ENCODE measurements around the gene NOTUM. TPM values are rescaled to one million over a fixed set of nuclear protein-coding genes. Genes with fewer than 3 reads are reported as not detected.

NOTUM gene
- total RNA-seq, 1 experiment from 2014 or later: not detected

GRCh38 chr17:81987161-81987770 is 26.3 kb upstream of the NOTUM start:
- Histone ChIP-seq H3K27me3 (replicated peaks; ENCODE audit: insufficient read depth, low read depth, low read length, poor library complexity) (no peaks in the 10 kb centered on the region), H3K9me3 (ENCODE audit: low read depth, low read length, poor library complexity, severe bottlenecking) (no peaks in the 10 kb centered on the region), H3K4me1 (ENCODE audit: insufficient read depth, low read length, poor library complexity, severe bottlenecking) (no peaks in the 10 kb centered on the region), H3K36me3 (ENCODE audit: insufficient read depth, low read length, poor library complexity, severe bottlenecking) (no peaks in the 10 kb centered on the region), H3K4me3 (ENCODE audit: low read depth, low read length, poor library complexity, severe bottlenecking) (no peak overlapping the region), H3K27ac (ENCODE audit: low read depth, low read length, poor library complexity, severe bottlenecking) (no peak overlapping the region)
- ChIA-PET CTCF (no interaction called here), POLR2A (ENCODE audit: low non-redundant PET) (no interaction called here)
- intact Hi-C loops (cut with micrococcal nuclease; ENCODE audit: unreplicated experiment): no loop called here
- TF ChIP-seq EZH2 (IDR thresholded peaks at IDR 0.05; ENCODE audit: borderline replicate concordance, low read depth, low read length, poor library complexity, severe bottlenecking): no peak
- no peak for TF ChIP-seq CTCF (conservative IDR thresholded peaks at IDR 0.05; ENCODE audit: low read depth, low read length)
- no TSS peak for BruUV-seq (replicated peaks)
- DNase-seq (ENCODE audit: low spot score): no peak

GRCh38 chr17:81986606-81987005 is 25.6 kb upstream of the NOTUM start:
- ChIA-PET CTCF (no interaction called here), POLR2A (ENCODE audit: low non-redundant PET) (no interaction called here)
- Histone ChIP-seq H3K27ac (ENCODE audit: low read depth, low read length, poor library complexity, severe bottlenecking) (no peak overlapping the region), H3K27me3 (replicated peaks; ENCODE audit: insufficient read depth, low read depth, low read length, poor library complexity) (no peaks in the 10 kb centered on the region), H3K9me3 (ENCODE audit: low read depth, low read length, poor library complexity, severe bottlenecking) (no peaks in the 10 kb centered on the region), H3K4me1 (ENCODE audit: insufficient read depth, low read length, poor library complexity, severe bottlenecking) (no peaks in the 10 kb centered on the region), H3K4me3 (ENCODE audit: low read depth, low read length, poor library complexity, severe bottlenecking) (no peak overlapping the region), H3K36me3 (ENCODE audit: insufficient read depth, low read length, poor library complexity, severe bottlenecking) (no peaks in the 10 kb centered on the region)
- intact Hi-C loops (cut with micrococcal nuclease; ENCODE audit: unreplicated experiment): no loop called here
- TF ChIP-seq CTCF (conservative IDR thresholded peaks at IDR 0.05; ENCODE audit: low read depth, low read length) (no peak), EZH2 (IDR thresholded peaks at IDR 0.05; ENCODE audit: borderline replicate concordance, low read depth, low read length, poor library complexity, severe bottlenecking) (no peak)
- no peak for DNase-seq (ENCODE audit: low spot score)
- no TSS peak for BruUV-seq (replicated peaks)

- POLR2A ChIA-PET (ENCODE audit: low non-redundant PET): no interaction called here
- intact Hi-C loops (cut with micrococcal nuclease; ENCODE audit: unreplicated experiment): no loop called here
- no peak for DNase-seq (ENCODE audit: low spot score)
- no TSS peak for BruUV-seq (replicated peaks)
- Histone ChIP-seq H3K4me1 (ENCODE audit: insufficient read depth, low read length, poor library complexity, severe bottlenecking) (no peaks in the 10 kb centered on the region), H3K27me3 (replicated peaks; ENCODE audit: insufficient read depth, low read depth, low read length, poor library complexity) (no peaks in the 10 kb centered on the region), H3K27ac (ENCODE audit: low read depth, low read length, poor library complexity, severe bottlenecking) (no peak overlapping the region), H3K9me3 (ENCODE audit: low read depth, low read length, poor library complexity, severe bottlenecking) (no peaks in the 10 kb centered on the region), H3K36me3 (ENCODE audit: insufficient read depth, low read length, poor library complexity, severe bottlenecking) (no peaks in the 10 kb centered on the region), H3K4me3 (ENCODE audit: low read depth, low read length, poor library complexity, severe bottlenecking) (no peak overlapping the region)
- TF ChIP-seq EZH2 (IDR thresholded peaks at IDR 0.05; ENCODE audit: borderline replicate concordance, low read depth, low read length, poor library complexity, severe bottlenecking): no peak
- TF ChIP-seq CTCF (conservative IDR thresholded peaks at IDR 0.05; ENCODE audit: low read depth, low read length): no peak
- CTCF ChIA-PET: no interaction called here
Measured at GRCh38 chr17:81984773-81985410, 23.9 kb upstream of the NOTUM start.

All from A673 (cell line).